GF-D8 (cell line): ENCODE measurements around the gene MDFIC.

Source experiments
- DNase-seq: peaks from one replicate; lab custom pipeline; 2025; lab: John Stamatoyannopoulos, UW

The MDFIC gene

GRCh38 chr7:114997487-114998404 is 75.9 kb downstream of the MDFIC start:
- DNase-seq, result no peak

- DNase-seq, result no peak
Observed at GRCh38 chr7:115004121-115004520, 82.2 kb downstream of the MDFIC start.

DNA sequence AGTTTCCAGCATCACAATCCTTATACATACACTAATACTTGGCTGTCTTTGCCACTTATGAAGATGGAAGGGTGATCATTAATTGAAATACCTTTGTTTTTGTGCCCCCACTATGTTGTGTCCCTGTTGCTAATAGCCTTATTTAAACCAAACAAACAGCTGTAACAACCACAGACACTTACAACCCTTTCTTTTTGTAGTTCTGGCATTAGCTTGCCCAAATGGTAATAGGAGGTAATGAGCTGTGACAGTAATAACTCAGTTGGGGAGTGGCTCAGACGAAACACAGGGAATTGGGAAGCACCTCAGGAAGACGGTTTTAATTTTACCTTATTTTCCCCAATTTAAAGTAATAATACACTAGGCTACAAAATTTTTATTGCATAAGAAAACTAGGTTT is 83.4 kb downstream of the MDFIC start:
- no peak for DNase-seq

DNA sequence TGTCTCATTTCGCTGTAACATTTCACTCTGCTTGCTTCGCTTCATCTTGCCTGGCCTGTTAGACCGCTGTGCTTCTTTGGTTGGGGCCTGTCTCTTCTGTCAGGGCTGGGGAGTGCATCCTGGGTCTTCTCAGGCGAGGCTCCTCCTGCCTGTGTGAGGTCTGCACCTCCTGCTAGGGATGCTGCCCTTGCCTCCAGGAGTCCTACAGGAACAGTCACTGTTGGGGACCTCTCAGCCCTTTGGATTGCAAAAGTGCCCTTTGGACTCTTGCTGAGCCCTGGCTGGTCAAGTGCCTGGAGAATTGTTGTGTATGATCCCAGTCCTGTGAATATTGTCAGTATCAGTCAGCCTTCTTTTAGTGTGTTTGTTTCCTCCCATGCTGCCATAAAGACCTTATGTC is 84.1 kb downstream of the MDFIC start:
- DNase-seq, result no peak

GRCh38 chr7:115007751-115008150 is 85.9 kb downstream of the MDFIC start:
- DNase-seq, result no peak

DNA sequence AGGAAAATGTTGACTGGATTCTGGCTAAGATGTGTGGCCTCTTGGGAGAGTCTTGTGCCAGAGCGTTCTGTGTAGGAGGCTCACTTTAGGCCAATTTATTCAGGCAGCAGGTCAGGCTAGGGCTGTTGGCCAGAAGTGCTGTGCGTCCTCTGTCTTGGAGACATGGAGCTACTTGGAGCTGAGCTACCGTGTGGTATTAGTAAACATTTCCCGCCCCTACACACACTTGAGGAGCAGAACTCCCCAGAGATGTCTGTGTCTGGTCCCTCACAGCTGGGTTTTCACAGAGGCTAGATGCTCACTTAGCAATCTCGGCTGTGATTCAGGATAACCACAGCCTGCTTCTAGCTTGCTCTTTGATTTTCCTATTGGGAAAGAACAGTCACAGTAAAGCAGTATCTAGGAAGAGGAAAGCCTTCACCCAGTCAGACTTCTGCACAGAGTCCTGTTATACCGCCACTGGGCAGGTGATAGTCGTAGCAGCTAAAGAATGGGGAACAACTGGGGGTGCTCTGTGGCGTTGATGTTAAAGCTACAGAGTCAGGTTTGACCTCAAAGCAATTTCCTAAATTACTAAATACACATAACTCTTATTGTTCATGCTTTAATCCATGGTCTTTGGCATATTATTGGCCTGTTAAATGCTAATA is 86.7 kb downstream of the MDFIC start:
- no peak for DNase-seq

DNA sequence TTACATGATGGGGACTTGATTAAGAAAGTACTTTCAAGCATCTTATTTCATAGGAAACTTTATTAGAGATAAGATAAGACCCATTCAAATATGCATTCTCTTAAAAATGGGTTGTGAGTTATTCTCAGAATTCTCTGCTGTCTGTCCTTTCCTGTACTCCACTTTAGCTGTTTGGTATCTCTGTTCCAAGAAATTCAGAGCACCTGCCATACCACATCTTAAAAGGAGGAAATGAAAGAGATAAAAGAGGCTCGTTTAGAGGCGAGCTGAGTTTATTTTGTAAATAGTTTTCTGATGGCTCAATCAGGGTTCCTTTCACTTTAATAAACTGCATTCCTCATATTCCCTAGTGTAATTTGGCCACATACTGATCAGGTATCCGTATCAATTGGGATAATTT is 87.2 kb downstream of the MDFIC start:
- peak; percentile 62 for DNase-seq

- DNase-seq, result no peak
Observed at GRCh38 chr7:115009736-115010440, 88.0 kb downstream of the MDFIC start.

GRCh38 chr7:115010441-115010820 is 88.5 kb downstream of the MDFIC start:
- DNase-seq, result no peak

GRCh38 chr7:115013886-115014285 is 92.0 kb downstream of the MDFIC start:
- no peak for DNase-seq

DNA sequence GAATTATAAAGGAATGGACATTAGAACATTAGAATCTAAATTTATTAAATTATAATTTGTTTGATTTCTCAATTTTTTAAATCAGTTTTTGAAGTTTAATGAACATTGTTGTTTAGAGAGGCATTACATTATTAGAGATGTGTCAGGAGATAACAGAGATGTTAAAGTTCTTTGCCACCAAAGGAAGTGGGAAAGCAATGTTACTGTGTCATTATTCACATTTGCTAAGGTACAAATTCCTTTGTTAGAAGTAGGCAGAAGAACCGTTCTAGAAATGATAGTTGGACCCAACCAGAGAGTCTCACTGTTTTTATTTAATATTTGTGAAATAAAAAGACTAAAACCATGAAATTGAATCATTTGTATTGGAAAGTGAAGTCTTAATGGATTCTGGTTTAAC is 92.9 kb downstream of the MDFIC start:
- no peak for DNase-seq

DNA sequence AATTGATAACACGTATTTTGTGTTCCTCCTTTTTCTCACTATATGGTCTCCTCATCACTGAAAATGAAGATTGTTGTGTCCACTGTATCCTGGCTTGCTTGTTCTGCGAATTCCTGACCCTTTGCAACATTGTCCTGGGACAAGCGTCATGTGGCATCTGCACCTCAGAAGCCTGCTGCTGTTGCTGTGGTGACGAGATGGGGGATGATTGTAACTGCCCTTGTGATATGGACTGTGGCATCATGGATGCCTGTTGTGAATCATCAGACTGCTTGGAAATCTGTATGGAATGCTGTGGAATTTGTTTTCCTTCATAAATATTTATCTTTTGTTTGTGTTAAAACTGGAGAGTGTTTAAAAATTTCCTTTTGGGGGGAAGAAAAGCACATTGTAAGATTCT is 93.7 kb downstream of the MDFIC start:
- no peak for DNase-seq

GRCh38 chr7:115019882-115020605 is 98.2 kb downstream of the MDFIC start:
- DNase-seq, result peak; percentile 62

DNA sequence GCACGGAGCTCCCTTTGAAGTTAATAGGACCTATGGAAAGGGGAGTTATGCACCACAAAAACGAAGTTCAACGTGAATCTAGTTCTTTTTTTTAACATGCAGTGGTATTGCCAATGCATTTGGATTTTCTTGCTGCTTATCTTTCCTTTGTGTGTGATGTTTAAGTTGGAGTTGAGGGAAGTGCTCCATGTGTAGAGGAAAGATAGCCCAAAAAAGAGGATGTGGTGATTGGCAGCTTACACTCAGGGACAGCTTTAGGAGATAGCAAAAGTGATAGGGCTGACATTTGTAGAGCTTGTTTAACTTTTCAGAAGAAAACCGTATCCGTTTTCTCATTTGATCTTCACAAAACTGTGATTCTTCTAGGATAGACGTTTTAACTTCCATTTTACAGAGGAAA is 101.3 kb downstream of the MDFIC start:
- peak; percentile 90 for DNase-seq

- DNase-seq, result no peak
Observed at GRCh38 chr7:115024276-115024675, 102.4 kb downstream of the MDFIC start.

- DNase-seq, result no peak
Observed at GRCh38 chr7:115032715-115033703, 111.1 kb downstream of the MDFIC start.

- no peak for DNase-seq
Observed at GRCh38 chr7:115033917-115034459, 112.1 kb downstream of the MDFIC start.

DNA sequence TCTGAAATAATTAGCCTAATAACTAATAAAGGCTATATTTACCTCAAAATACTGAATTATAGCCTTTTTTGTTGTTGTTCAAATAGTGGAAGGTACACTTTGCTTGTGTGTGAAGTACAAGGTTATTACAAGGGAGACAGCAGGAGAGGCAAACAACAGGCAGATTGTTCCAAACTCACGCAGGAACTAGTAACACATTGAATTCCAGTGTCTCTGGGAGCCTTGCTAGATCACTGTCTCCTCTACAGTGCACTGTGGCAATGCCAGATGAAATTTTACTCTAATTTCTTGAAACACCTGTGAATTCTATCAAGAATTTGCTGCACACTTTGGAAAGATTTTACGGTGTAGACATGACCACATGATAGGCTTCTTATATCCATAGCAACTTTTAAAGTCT is 112.6 kb downstream of the MDFIC start:
- DNase-seq, result no peak

GRCh38 chr7:115037128-115037802 is 115.4 kb downstream of the MDFIC start:
- no peak for DNase-seq

- no peak for DNase-seq
Observed at GRCh38 chr7:115038158-115038557, 116.3 kb downstream of the MDFIC start.
